ENCODE data around the gene ZFYVE28.

The ZFYVE28 gene

GRCh38 chr4:2354118-2354517, 64.3 kb downstream of the ZFYVE28 start:
- TF ChIP-seq, protein P1, sequence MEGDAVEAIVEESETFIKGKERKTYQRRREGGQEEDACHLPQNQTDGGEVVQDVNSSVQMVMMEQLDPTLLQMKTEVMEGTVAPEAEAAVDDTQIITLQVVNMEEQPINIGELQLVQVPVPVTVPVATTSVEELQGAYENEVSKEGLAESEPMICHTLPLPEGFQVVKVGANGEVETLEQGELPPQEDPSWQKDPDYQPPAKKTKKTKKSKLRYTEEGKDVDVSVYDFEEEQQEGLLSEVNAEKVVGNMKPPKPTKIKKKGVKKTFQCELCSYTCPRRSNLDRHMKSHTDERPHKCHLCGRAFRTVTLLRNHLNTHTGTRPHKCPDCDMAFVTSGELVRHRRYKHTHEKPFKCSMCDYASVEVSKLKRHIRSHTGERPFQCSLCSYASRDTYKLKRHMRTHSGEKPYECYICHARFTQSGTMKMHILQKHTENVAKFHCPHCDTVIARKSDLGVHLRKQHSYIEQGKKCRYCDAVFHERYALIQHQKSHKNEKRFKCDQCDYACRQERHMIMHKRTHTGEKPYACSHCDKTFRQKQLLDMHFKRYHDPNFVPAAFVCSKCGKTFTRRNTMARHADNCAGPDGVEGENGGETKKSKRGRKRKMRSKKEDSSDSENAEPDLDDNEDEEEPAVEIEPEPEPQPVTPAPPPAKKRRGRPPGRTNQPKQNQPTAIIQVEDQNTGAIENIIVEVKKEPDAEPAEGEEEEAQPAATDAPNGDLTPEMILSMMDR (IDR thresholded peaks at IDR 0.05; ENCODE audit: extremely low read depth, missing control alignments) = no peak
- DNase-seq (ENCODE audit: low spot score) = no peak

DNA sequence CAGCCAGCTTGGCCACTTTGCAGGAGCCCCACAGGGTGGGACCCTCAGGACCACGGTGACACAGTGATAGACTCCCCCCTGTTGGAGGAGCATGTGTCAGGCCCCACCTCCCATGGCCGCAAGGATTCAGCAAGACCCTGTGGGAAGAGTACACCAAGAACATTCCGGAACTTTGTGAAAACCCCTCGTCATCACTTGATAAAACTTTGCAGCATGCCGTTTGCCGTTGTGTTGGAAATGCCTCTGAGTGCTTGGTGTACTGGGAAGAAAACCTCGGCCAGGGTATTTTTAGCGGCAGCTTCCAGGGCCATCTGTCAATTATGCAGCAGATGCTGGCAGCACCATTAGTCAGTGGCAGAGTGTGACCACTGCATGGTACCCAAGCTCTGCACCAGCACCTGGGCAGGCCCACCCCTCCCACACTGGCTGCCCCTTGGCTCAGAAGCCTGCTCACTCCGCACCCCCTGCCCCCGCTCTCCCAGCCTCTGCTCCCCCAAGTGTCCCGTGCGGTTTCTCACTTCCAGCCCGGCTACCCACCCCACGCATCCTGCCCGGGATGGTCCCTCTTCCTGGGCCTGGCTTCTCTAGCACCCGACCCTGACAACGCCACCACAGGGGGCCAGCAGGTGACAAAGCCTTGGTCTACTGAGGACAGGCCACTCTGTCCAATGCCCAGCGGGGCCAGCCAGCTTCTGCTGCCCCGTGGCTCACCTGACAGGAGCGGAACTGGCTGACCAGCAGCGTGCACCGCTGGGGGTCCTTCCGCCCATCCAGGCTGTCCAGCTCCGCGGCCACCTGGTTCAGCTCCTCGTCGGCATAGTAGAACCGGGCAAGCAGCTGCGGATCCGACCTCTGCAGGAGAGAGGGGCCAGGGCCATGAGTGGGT, 65.0 kb downstream of the ZFYVE28 start:
- TF ChIP-seq, protein P1 (IDR thresholded peaks at IDR 0.05; ENCODE audit: extremely low read depth, missing control alignments) = no peak
- DNase-seq (ENCODE audit: low spot score) = no peak

DNA sequence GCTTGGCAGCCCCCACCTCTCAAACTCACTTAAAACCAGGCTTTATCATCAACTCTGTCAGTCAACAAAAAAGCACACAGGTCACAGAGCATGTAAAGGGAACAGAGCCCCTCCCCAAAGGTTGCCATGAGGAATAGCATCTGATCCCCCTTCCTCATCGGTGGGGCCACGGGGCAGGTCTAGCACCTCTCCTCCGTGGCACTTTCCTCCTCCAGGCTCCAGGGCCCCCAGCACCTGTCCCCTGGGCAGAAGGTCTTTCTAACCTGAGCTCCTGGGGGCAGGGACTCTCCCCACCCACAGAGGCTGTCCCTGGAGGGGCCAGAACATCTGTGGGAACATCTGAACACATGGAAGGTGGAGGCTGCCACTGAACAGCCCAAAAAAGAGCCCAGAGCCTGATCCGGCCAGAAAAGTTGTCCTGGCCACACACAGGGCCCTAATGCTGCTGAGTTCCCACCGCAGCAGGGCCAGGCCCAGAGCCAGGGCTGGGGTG, 65.7 kb downstream of the ZFYVE28 start:
- no peak for DNase-seq (ENCODE audit: low spot score)
- TF ChIP-seq, protein P1 (IDR thresholded peaks at IDR 0.05; ENCODE audit: extremely low read depth, missing control alignments) = no peak

DNA sequence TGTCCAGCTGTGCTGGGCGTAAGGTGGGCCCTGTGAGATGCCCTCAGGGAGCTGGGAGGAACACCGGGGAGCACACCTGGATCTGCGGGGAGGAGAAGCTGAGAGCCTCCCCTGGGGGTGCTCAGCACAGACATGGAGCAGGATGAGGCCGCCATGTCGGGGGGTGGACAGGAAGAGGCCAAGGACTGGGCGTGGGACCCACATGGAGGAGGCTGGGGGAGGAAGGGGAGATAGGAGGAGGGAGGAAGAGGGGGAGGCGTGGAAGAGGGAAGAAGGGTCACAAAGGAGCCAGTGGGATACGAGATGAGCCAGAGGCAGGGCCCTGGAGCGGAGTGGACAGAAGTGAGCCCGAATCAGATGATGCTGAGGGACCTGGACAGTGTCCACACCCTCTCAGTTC, 66.3 kb downstream of the ZFYVE28 start:
- TF ChIP-seq, protein P1 (IDR thresholded peaks at IDR 0.05; ENCODE audit: extremely low read depth, missing control alignments) = no peak
- DNase-seq (ENCODE audit: low spot score) = no peak

GRCh38 chr4:2350982-2351381, 67.5 kb downstream of the ZFYVE28 start:
- no peak for DNase-seq (ENCODE audit: low spot score)
- TF ChIP-seq, protein P1 (IDR thresholded peaks at IDR 0.05; ENCODE audit: extremely low read depth, missing control alignments) = no peak

DNA sequence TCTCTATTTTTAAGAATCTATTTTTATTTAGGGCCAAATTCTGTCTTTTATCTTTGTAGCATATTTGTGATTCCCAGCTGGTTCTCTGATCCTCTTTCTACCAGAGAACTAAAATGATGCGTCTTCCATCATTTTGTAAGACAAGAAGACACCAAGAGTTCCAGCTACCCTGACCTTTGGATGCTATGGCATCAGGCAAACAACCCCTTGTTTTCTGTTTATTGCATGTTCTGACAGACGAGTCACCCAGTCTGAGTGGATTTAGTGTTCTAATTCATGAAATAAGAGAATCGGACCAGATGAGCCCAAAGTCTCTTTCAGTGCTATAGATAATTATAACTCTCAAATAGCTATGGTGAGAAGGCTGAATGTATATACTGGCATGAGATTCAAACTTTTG, 69.7 kb downstream of the ZFYVE28 start:
- TF ChIP-seq, protein P1 (IDR thresholded peaks at IDR 0.05; ENCODE audit: extremely low read depth, missing control alignments) = no peak
- no peak for DNase-seq (ENCODE audit: low spot score)

- no peak for DNase-seq (ENCODE audit: low spot score)
- TF ChIP-seq, protein P1 (IDR thresholded peaks at IDR 0.05; ENCODE audit: extremely low read depth, missing control alignments) = no peak
Measured at GRCh38 chr4:2347190-2347589, 71.3 kb downstream of the ZFYVE28 start.
